Neural cell (in vitro differentiated cells): ENCODE results near the gene CAMK1. TPM values are rescaled to one million over a fixed set of nuclear protein-coding genes. Genes with fewer than 3 reads are reported as not detected.

Experiments used
- H2AFZ ChIP-seq: fragments of 200-600, 300-800 bp; sonication (generic), shearing (Covaris generic); 2 replicates; pipeline ENCODE4 v1.6.0; 2014; ENCODE audit warnings: low read depth, mild to moderate bottlenecking, antibody characterized with exemption, low read length, moderate library complexity
- H3F3A ChIP-seq: fragments of 200-600 bp; shearing (Covaris generic); 2 replicates; pipeline ENCODE4 v1.6.1; 2016; ENCODE audit warnings: mild to moderate bottlenecking, moderate library complexity, mixed read lengths, antibody characterized with exemption, low read length; ENCODE audit not compliant: insufficient read depth, poor library complexity, severe bottlenecking
- H3K27ac ChIP-seq: fragments of 200-600, 300-800 bp; sonication (generic), shearing (Covaris generic); 2 replicates; pipeline ENCODE4 v1.5.1; 2014; ENCODE audit warnings: mild to moderate bottlenecking, low read length, moderate library complexity
- H3K27me3 ChIP-seq: fragments of 300-800, 200-600 bp; sonication (generic), shearing (Covaris generic); 2 replicates; pipeline ENCODE4 v1.6.0; 2014; ENCODE audit warnings: mild to moderate bottlenecking, low read depth, low read length, moderate library complexity; ENCODE audit not compliant: insufficient read depth
- H3K36me3 ChIP-seq: fragments of 300-800, 200-600 bp; sonication (generic), shearing (Covaris generic); 2 replicates; pipeline ENCODE4 v1.5.1; 2014; ENCODE audit warnings: mild to moderate bottlenecking, antibody characterized with exemption, low read length, moderate library complexity; ENCODE audit not compliant: insufficient read depth
- H3K4me2 ChIP-seq: fragments of 300-800, 200-600 bp; sonication (generic), shearing (Covaris generic); 2 replicates; pipeline ENCODE4 v1.6.0; 2014; ENCODE audit warnings: mild to moderate bottlenecking, low read length
- H3K4me3 ChIP-seq: fragments of 300-800, 200-600 bp; sonication (generic), shearing (Covaris generic); 2 replicates; pipeline ENCODE4 v1.5.1; 2014; ENCODE audit warnings: mild to moderate bottlenecking, low read length, moderate library complexity
- H3K79me2 ChIP-seq: fragments of 200-600 bp; shearing (Covaris generic); replicated peaks from 2 replicates; pipeline ENCODE4 v1.6.0; 2014; ENCODE audit warnings: mild to moderate bottlenecking, low read length, moderate library complexity; ENCODE audit not compliant: insufficient read depth
- H3K9ac ChIP-seq: fragments of 300-800, 200-600 bp; sonication (generic), shearing (Covaris generic); 2 replicates; pipeline ENCODE4 v1.6.1; 2016; ENCODE audit warnings: mild to moderate bottlenecking, low read length, mixed read lengths
- H3K9me2 ChIP-seq: fragments of 200-600 bp; shearing (Covaris generic); 2 replicates; pipeline ENCODE4 v1.6.1; 2016; ENCODE audit warnings: mild to moderate bottlenecking, low read length, mixed read lengths; ENCODE audit not compliant: insufficient read depth
- H3K9me3 ChIP-seq: fragments of 200-600, 300-800 bp; sonication (generic), shearing (Covaris generic); 2 replicates; pipeline ENCODE4 v1.6.1; 2016; ENCODE audit warnings: mild to moderate bottlenecking, mixed run types, low read length, moderate library complexity, mixed read lengths
- H4K20me1 ChIP-seq: fragments of 200-600 bp; shearing (Covaris generic); 2 replicates; pipeline ENCODE4 v1.6.1; 2016; ENCODE audit warnings: mild to moderate bottlenecking, mixed run types; ENCODE audit not compliant: insufficient read depth
- CTCF ChIP-seq: fragments of 450-650 bp; IDR thresholded peaks from 2 replicates; pipeline ENCODE4 v1.5.1; 2014; ENCODE audit warnings: antibody characterized with exemption, mild to moderate bottlenecking, moderate library complexity; ENCODE audit not compliant: poor library complexity, severe bottlenecking
- EP300 ChIP-seq: fragments of 450-650 bp; conservative IDR thresholded peaks from 2 replicates; pipeline ENCODE4 v1.6.1; 2014; ENCODE audit warnings: antibody characterized with exemption, mild to moderate bottlenecking, moderate library complexity; ENCODE audit not compliant: poor library complexity, severe bottlenecking
- EZH2 ChIP-seq: fragments of 200-600, 300-800 bp; shearing (Covaris generic), sonication (generic); IDR thresholded peaks from 2 replicates; pipeline ENCODE4 v1.6.1; 2014; ENCODE audit warnings: antibody characterized with exemption, low read length, borderline replicate concordance, mild to moderate bottlenecking; ENCODE audit not compliant: insufficient read depth, poor library complexity, severe bottlenecking
- MXI1 ChIP-seq: fragments of 450-650 bp; conservative IDR thresholded peaks from 2 replicates; pipeline ENCODE4 v1.6.1; 2014; ENCODE audit warnings: antibody characterized with exemption, mild to moderate bottlenecking; ENCODE audit not compliant: poor library complexity, severe bottlenecking
- POLR2AphosphoS5 ChIP-seq: IDR thresholded peaks from 2 replicates; pipeline ENCODE4 v1.6.1; 2012
- RAD21 ChIP-seq: fragments of 450-650 bp; conservative IDR thresholded peaks from 2 replicates; pipeline ENCODE4 v1.6.1; 2014; ENCODE audit warnings: antibody characterized with exemption, mild to moderate bottlenecking, moderate library complexity
- SMC3 ChIP-seq: fragments of 450-650 bp; conservative IDR thresholded peaks from 2 replicates; pipeline ENCODE4 v1.6.1; 2014; ENCODE audit warnings: antibody characterized with exemption, mild to moderate bottlenecking, moderate library complexity; ENCODE audit not compliant: poor library complexity
- TAF1 ChIP-seq: IDR thresholded peaks from 2 replicates; pipeline ENCODE4 v1.6.1; 2012; ENCODE audit warnings: low read depth
- polyA plus RNA-seq: library from polyadenylated mRNA; depleted of rRNA; stranded (reverse); fragments of >200 nt; gene quantifications from 2 replicates; pipeline ENCODE4 v1.2.3, GENCODE V29; 2014
- TF ChIP-seq, protein P1 (sequence below): IDR thresholded peaks from 2 replicates; pipeline ENCODE4 v1.6.1; 2012; ENCODE audit warnings: borderline replicate concordance

CAMK1 gene
- polyA plus RNA-seq, 1 donor from 2014 or later, result 18.7 TPM

DNA sequence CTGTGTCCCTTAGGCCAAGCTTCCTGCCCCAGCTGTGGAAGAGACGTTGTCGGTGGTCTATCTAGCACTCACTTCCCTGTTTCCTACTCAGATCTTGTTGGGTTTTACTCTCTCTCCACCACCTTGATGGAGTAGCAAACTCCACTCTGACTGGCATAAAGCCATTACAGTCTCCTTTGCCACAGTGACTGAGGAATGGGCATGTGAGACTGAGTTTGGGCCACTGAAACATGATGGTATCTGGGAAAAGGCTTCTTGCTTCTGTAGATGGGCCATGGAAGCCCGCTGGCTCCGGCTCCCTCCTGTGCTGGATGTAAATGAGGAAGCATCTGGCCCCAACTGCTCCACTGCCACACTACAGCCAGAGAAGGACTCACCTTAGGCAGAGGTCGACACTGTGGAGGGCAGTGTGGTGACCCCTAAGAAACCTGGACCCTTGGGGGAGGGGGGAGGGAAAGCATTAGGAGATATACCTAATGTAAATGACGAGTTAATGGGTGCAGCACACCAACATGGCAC is 9.4 kb upstream of the CAMK1 start:
- H3K27me3 ChIP-seq, result no peaks in the 10 kb centered on the region
- no peaks in the 10 kb centered on the region for H3K36me3 ChIP-seq
- no peak overlapping the region for H2AFZ ChIP-seq
- no peaks in the 10 kb centered on the region for H4K20me1 ChIP-seq
- no peaks in the 10 kb centered on the region for H3K9me2 ChIP-seq
- H3K9ac ChIP-seq, result no peak overlapping the region
- H3K27ac ChIP-seq, result no peak overlapping the region
- TF ChIP-seq RAD21 (no peak), MXI1 (no peak), CTCF (no peak), POLR2AphosphoS5 (no peak), SMC3 (no peak), EZH2 (no peak), TAF1 (no peak), EP300 (no peak)
- TF ChIP-seq, protein P1, sequence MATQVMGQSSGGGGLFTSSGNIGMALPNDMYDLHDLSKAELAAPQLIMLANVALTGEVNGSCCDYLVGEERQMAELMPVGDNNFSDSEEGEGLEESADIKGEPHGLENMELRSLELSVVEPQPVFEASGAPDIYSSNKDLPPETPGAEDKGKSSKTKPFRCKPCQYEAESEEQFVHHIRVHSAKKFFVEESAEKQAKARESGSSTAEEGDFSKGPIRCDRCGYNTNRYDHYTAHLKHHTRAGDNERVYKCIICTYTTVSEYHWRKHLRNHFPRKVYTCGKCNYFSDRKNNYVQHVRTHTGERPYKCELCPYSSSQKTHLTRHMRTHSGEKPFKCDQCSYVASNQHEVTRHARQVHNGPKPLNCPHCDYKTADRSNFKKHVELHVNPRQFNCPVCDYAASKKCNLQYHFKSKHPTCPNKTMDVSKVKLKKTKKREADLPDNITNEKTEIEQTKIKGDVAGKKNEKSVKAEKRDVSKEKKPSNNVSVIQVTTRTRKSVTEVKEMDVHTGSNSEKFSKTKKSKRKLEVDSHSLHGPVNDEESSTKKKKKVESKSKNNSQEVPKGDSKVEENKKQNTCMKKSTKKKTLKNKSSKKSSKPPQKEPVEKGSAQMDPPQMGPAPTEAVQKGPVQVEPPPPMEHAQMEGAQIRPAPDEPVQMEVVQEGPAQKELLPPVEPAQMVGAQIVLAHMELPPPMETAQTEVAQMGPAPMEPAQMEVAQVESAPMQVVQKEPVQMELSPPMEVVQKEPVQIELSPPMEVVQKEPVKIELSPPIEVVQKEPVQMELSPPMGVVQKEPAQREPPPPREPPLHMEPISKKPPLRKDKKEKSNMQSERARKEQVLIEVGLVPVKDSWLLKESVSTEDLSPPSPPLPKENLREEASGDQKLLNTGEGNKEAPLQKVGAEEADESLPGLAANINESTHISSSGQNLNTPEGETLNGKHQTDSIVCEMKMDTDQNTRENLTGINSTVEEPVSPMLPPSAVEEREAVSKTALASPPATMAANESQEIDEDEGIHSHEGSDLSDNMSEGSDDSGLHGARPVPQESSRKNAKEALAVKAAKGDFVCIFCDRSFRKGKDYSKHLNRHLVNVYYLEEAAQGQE, result no peak
- H3F3A ChIP-seq, result no peaks in the 10 kb centered on the region
- no peaks in the 10 kb centered on the region for H3K9me3 ChIP-seq
- H3K4me3 ChIP-seq, result no peak overlapping the region
- no peaks in the 10 kb centered on the region for H3K79me2 ChIP-seq
- H3K4me2 ChIP-seq, result no peak overlapping the region

- no peak overlapping the region for H3K27ac ChIP-seq
- H2AFZ ChIP-seq, result no peak overlapping the region
Measured at GRCh38 chr3:9778143-9779074, 8.7 kb upstream of the CAMK1 start.

More at GRCh38 chr3:9778143-9779074, 8.7 kb upstream of the CAMK1 start:
- Histone ChIP-seq H3K36me3 (no peaks in the 10 kb centered on the region), H3K27me3 (no peaks in the 10 kb centered on the region), H3K9me2 (no peaks in the 10 kb centered on the region), H3K4me3 (no peak overlapping the region), H4K20me1 (no peaks in the 10 kb centered on the region), H3K9me3 (no peaks in the 10 kb centered on the region), H3K4me2 (no peak overlapping the region), H3F3A (no peaks in the 10 kb centered on the region), H3K79me2 (no peaks in the 10 kb centered on the region), H3K9ac (no peak overlapping the region)
- TF ChIP-seq POLR2AphosphoS5 (no peak), EP300 (no peak), EZH2 (no peak), MXI1 (no peak), RAD21 (no peak), SMC3 (no peak), CTCF (no peak), TAF1 (no peak)
- TF ChIP-seq, protein P1, result no peak
